Measurements from ENCODE around the gene CPM. TPM values are rescaled to one million over a fixed set of nuclear protein-coding genes. Genes with fewer than 3 reads are reported as not detected.

CPM gene
- total RNA-seq, 1 experiment from 2014 or later = 18.0 TPM

DNA sequence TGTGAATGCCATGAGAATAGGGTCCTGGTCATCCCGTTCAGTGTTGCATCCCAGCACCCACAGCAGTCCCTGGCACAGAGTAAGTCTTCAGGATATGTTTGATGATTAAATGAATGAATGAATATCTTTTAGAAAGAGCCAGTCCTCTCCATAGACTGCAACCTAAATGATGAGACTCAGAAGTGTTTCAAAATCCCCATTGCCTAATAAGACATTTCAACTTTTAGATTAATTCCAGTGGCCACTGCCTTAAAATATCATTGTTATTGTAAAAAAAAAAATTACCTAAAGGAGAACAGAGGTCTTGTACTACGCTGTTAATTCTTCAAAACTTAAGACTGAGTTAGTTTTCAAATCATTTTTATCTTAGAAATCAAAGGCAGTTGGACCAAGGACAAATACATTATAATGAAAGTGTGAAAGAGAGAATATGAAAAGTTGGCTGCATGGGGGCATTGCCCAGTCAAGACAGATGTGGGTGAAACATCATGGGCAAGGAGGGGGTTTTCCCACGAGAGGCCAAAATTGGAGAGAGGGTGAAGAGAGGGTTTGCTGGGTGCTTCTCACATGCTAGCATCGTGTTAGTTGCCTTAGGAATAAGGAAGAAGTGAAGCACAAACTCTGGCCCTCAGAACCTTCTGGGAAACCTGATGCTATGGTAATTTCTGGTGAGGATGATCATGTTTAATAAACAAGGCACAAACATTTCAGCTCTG is 26.3 kb upstream of the CPM start:
- no peak for DNase-seq (ENCODE audit: low read depth)
- in situ Hi-C loops (cut with HindIII; ENCODE audit: low pct_unique_long_range_greater_than_20kb, low sequenced_read_pairs) = no loop called here

DNA sequence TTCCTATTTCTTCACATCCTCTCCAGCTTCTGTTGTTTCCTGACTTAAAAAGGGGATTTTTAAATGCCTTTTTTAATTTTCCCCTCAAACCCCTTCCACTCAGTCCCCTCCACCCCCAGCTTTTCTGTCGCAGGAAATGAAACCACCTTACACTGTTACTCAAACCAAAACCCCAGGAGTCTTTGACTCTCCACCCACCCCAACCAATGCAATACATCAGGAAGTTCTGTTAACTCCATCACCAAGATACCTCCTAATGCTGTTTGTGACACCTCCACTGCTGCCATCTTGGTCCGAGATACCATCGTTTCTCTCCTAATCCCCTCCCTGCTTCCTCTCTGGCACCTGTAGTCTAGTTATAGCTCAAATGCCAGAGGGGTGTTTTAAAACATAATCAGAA is 25.4 kb upstream of the CPM start:
- no peak for DNase-seq (ENCODE audit: low read depth)
- in situ Hi-C loops (cut with HindIII; ENCODE audit: low pct_unique_long_range_greater_than_20kb, low sequenced_read_pairs) = no loop called here

DNA sequence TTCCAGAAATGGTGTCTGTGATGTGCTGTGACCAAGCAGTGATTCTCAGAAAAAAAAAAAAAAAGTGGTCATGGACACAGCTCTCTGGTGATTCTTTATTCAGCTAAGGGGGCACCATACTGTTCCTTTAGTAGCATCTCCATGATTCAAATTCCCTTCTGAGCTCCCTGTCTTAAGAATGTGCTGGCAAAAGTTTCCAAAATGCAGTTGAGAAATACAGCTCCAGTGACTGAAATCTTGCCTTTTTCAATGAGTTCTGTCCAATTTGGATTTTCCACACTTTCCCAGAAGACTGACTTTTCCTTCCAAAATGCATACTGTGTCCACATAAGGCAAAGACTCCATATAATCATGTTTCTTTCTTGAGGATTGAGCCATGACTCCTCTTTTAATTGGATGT is 24.3 kb upstream of the CPM start:
- DNase-seq (ENCODE audit: low read depth) = no peak
- in situ Hi-C loops (cut with HindIII; ENCODE audit: low pct_unique_long_range_greater_than_20kb, low sequenced_read_pairs) = no loop called here

DNA sequence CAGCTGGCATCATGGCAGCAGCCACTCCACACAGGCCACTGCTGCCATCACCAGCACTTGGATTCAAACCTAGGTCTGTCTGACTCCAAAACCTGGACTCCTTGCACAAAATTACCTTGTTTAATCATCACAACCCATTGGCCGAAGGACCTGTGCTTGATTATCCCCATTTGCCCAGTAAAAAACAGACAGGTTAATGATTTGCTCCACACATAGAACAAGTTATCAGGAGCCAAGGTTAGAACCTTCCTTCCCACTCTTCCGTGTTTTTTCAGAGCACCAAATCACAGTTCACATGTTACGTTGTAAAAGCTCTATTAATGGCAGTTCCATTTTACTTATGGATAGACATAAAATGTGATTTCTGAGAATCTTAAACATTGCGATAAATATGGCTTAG is 23.5 kb upstream of the CPM start:
- in situ Hi-C loops (cut with HindIII; ENCODE audit: low pct_unique_long_range_greater_than_20kb, low sequenced_read_pairs) = no loop called here
- no peak for DNase-seq (ENCODE audit: low read depth)

DNA sequence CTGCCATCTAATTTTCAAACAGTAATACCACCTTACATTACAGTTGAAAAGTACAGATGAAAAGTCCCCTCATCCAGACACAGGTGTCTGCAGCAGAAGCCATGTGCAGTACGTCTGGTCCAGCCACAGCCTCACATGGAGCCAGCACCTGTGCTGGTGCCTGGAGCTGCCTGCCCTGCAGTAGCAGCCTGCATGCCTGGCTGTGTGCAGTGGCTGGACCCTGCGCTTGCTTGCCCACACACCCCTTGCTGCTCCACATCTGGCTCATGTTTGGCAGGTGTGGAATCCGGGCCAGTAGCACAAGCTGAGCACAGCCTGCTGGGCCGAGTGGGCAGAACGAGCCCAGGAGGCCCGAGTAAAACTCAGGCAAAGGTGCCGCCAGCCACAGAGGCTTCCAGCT is 21.8 kb upstream of the CPM start:
- no peak for DNase-seq (ENCODE audit: low read depth)

DNA sequence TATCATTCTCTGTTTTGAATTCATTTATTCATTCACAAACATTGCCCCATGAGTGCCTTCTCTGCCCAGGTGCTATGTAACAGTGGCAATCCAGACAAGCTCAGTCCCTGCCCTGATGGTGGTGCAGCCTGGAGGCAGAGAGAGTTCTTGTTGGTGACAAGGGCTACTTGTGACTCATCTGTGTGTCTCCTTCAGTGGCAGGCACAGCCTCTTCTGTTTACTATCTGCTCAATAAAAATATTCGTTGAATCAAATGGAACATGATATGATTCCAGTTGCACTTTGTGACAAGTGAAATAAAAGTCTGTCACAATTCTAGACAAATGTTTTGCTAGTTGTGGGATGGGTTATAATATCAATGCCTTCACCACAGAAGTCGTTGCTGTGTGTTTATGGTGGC is 20.6 kb upstream of the CPM start:
- in situ Hi-C loops (cut with HindIII; ENCODE audit: low pct_unique_long_range_greater_than_20kb, low sequenced_read_pairs) = no loop called here
- DNase-seq (ENCODE audit: low read depth) = peak; percentile 49

More for the DNA sequence above, 21.8 kb upstream of the CPM start:
- in situ Hi-C loops (cut with HindIII; ENCODE audit: low pct_unique_long_range_greater_than_20kb, low sequenced_read_pairs) = no loop called here

DNA sequence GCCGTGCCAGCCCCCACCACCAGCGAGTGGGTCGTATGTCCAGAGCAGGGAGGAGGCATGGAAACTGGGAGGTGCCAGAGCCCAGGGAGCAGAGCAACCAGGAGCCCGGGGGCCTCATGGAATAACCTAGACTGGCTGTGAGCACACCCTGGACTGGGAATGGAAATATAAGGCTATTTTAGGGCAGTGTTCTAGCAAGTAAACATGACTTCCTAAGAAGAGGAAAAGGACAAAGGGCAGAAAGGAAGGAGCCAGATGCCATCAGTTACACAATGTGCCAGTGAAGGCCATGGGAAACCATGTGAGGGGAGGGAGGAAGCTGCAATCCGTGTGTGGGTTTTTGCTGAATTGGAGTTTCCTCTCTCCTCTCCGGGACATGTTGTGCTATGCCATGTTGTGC is 18.7 kb upstream of the CPM start:
- no peak for DNase-seq (ENCODE audit: low read depth)
- in situ Hi-C loops (cut with HindIII; ENCODE audit: low pct_unique_long_range_greater_than_20kb, low sequenced_read_pairs) = no loop called here

DNA sequence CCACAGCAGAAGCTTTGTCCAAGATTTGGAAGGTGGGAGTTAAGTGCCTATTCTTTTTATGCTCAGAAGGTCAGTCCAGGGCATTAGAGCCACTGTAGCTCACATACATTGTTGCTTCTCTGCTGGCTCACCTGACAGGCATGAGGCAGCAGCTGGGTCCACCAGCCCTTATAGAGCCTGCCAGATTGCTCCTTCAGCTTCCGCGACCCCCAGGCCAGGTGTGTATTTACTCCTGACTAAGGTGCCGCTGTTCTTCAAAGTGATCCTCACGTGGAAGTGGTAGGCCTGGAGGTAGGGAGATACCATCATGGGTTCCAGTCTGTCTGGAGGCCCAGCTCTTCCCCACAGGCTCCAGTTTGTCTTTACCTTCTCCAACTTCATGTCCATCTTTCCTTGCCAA is 17.5 kb upstream of the CPM start:
- in situ Hi-C loops (cut with HindIII; ENCODE audit: low pct_unique_long_range_greater_than_20kb, low sequenced_read_pairs) = no loop called here
- DNase-seq (ENCODE audit: low read depth) = no peak

DNA sequence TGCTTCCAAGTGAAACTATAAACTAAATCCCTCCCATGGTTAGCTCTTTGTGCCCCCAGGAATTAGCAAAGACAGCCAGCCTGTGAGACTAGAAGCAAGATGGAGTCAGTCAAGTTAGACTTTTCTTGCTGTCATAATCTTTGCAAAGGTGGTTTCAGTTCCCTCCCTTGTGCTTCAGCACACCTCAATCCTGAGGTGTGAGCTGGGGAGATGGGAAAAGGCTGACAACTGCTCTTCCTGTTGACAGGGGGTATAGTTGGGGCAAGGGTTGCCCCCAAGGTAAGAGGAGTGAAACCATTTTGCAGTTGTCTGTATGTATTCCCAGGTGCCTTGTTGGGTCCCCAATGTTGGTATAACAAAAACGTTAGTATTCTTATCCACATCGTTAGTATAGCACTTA is 12.3 kb upstream of the CPM start:
- in situ Hi-C loops (cut with HindIII; ENCODE audit: low pct_unique_long_range_greater_than_20kb, low sequenced_read_pairs) = loop anchor here (10.0 kb wide), 1 partner anchor 100 kb away; no protein-coding TSS in a partner anchor

DNA sequence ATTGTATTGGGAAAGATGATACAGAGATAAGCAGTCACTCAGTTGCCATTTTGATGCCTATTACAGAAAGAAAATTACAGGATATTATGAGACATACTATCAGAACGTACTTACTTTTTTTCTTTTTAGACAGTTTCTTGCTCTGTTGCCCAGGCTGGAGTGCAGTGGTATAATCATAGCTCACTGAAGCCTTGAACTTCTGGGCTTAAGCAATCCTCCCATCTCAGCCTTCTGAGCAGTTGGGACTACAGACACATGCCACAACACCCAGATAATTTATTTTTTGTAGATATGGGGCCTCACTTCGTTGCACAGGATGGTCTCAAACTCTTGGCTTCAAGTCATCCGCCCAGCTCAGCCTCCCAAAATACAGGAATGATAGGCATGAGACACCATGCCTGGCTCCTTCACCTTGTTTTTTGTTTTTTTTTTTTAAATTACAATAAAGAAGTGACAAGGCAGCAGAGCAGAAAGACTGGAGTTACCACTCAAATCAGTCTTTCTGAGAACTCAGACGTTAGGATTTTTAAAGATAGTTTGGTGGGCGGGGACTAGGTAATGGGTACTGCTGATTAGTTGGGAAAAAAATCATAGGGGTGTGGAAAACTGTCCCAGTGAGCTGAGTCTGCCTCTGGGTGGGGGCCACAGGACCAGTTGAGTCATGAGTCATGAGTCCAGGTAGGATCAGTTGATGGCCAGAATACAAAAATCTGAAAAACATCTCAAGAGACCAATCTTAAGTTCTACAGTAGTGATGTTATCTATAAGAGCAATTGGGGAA is 11.5 kb upstream of the CPM start:
- DNase-seq (ENCODE audit: low read depth) = peak; percentile 71
- in situ Hi-C loops (cut with HindIII; ENCODE audit: low pct_unique_long_range_greater_than_20kb, low sequenced_read_pairs) = loop anchor here (10.0 kb wide), 1 partner anchor 100 kb away; no protein-coding TSS in a partner anchor

More for the DNA sequence above, 12.3 kb upstream of the CPM start:
- no peak for DNase-seq (ENCODE audit: low read depth)

DNA sequence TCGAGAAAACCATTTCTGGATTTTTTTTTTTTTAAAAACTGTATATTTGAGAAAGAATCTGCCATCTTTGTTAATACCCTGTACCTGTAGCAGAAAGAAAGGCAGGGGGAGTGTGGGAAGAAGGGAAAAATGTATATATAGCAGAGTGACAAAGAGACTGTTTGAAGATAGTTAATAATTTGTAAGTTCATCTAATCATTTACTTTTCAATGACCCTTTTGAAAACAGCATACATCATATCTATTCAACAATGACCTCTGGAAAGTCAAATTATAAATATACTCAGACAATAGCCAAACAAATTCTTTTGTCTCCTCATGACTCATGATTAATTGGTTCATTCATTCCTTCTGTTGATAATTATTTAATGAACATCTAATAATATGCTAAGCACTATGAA is 10.9 kb upstream of the CPM start:
- in situ Hi-C loops (cut with HindIII; ENCODE audit: low pct_unique_long_range_greater_than_20kb, low sequenced_read_pairs) = loop anchor here (10.0 kb wide), 1 partner anchor 101 kb away; no protein-coding TSS in a partner anchor
- DNase-seq (ENCODE audit: low read depth) = peak; percentile 67

DNA sequence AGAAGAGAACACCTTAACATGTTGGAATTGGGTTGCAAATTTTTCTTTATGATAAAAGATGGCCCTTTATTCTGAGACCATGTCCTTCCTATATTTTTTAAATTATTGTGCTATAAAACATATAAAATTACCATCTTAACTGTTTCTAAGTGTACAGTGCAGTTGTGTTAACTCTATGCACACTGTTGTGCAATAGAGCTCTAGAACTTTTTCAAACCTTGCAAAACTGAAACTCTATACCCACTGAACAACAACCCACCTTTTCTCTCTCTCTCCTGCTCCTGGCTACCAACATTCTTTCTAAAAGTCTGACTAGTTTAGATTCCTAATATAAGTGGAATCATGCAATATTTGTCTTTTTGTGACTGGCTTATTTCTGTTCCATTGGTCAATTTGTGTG is 7.8 kb upstream of the CPM start:
- in situ Hi-C loops (cut with HindIII; ENCODE audit: low pct_unique_long_range_greater_than_20kb, low sequenced_read_pairs) = loop anchor here (10.0 kb wide), 1 partner anchor 104 kb away; no protein-coding TSS in a partner anchor
- no peak for DNase-seq (ENCODE audit: low read depth)

DNA sequence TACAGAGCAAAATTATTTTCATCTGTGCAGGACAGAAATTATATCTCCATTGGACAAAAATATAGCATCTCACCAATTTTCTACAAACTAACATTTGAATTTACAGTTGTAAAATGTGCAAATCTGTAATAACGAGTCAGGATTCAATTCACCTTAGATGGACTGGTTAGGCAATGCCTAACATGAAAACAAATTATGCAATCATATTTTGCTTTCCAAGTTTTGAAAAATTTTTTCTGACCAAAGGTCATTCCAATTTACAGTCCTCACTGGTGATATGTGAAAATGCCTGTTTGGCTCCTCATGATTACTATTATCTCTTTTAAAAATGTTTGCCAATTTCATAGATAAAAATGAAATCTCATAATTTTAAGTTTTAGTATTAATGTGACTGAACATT is 6.5 kb upstream of the CPM start:
- no peak for DNase-seq (ENCODE audit: low read depth)
- in situ Hi-C loops (cut with HindIII; ENCODE audit: low pct_unique_long_range_greater_than_20kb, low sequenced_read_pairs) = no loop called here

DNA sequence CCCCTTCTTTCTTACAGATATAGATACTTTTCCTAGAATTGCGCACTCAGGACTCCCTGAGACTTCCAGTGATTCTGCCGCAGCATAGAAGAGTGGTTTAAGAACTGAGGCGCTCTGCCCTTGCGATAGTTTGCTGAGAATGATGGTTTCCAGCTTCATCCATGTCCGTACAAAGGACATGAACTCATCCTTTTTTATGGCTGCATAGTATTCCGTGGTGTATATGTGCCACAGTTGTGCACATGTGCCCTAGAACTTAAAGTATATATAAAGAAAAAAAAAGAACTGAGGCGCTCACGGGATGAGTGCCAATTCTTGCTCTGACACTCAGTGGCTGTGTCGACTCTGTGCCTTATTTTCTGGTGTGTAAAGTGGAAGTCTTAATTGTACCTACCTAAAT is 1.4 kb upstream of the CPM start:
- in situ Hi-C loops (cut with HindIII; ENCODE audit: low pct_unique_long_range_greater_than_20kb, low sequenced_read_pairs) = no loop called here
- DNase-seq (ENCODE audit: low read depth) = no peak

DNA sequence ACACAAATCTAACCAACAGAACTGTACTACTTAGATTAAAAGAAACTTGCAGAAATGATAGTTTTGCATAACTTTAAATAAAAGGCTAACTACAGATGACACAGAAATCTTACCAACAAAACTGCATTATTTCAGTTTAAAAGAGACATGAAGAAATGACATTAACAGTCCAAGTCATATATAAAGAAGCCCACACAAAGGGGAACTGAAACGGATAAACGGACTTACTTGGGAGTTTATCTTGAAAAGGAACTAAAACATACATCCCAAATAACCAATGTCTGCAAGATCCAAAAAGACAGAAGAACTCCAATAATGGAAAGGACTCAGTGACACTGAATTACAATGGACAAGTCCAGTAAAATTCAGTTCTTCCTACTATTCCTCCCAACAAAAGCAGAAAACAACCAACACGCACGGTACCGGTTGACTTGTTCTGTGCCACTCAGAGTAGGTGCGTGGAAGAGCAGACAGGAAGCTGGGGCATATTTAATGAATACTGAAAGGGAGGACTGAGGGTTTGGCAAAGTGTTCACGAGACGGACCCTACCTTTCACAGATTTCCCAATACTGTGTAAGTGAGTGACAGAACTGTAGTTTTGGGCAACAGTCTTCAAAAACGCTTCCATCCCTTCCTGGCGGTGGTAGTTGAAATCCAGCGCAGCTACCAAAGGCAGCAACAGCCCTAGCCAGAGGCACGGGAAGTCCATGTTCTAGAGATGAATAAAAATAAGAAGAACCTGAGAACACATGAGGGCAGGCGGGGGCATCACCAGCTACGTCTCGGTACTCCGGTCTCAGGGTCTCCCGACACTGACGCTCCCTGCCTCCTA is 627 bp downstream of the CPM start:
- DNase-seq (ENCODE audit: low read depth) = no peak
- in situ Hi-C loops (cut with HindIII; ENCODE audit: low pct_unique_long_range_greater_than_20kb, low sequenced_read_pairs) = no loop called here

DNA sequence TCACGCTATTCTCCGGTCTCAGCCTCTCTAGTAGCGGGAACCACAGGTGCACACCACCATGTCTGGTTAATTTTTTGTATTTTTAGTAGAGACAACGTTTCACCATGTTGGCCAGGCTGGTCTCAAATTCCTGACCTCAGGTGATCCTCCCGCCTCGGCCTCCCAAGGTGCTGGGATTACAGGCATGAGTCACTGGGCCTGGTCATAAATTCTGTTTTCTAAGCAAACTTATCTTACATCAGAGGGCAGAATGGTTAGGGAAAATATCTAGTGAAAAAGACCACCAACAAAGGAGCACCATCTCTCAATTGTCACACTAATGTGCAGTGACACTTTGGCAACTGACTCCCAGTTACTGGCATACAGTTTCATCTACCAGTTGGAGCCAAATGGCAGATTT is 2.8 kb downstream of the CPM start:
- no peak for DNase-seq (ENCODE audit: low read depth)
- in situ Hi-C loops (cut with HindIII; ENCODE audit: low pct_unique_long_range_greater_than_20kb, low sequenced_read_pairs) = no loop called here

DNA sequence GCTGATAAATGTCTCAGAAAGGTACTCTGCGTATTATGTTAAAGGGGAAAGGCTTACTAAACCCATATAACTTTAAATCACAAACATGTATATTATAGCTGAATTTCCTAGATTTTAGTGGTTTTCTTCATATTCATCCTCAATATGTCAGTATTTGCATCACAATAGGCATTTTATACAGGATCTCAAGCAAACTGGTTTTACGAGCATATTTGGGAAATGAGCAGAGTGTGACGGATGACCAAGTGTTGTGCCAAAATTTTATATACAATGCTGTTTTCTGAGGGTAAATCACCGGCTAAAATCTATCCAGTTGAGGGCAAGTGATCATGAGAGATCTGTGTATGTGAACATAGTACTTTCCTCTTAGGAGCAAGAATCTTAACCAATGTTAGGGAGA is 8.4 kb downstream of the CPM start:
- DNase-seq (ENCODE audit: low read depth) = no peak
- in situ Hi-C loops (cut with HindIII; ENCODE audit: low pct_unique_long_range_greater_than_20kb, low sequenced_read_pairs) = no loop called here

DNA sequence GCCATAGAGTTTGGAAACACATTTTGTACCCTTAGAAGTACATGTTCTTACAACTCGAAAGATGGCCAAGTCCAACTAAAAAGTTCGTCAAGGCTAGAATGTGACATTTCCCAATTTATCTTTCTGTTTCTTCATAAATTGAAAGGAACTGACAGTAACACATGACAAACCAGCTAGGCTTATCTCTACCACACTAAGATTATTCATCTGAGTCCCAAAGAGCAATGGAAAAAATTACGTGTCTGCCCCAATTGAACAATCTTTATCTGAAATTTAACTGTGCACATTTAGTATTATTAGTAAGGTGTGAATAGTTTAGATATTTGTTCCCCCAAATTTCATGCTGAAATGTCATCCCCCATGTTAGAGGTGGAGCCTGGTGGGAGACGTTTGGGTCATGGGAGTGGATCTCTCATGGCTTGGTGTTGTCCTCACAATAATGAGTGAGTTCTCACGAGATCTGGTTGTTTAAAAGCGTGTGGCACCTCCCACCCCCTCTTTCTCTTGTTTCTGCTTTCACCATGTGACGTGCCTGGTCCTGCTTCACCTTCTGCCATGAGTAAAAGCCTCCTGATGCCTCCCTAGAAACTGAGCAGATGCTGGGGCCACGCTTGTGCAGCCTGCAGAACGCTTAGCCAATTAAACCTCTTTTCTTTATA is 13.3 kb downstream of the CPM start:
- in situ Hi-C loops (cut with HindIII; ENCODE audit: low pct_unique_long_range_greater_than_20kb, low sequenced_read_pairs) = no loop called here
- DNase-seq (ENCODE audit: low read depth) = no peak
